GM18868 (cell line): Measurements from ENCODE around the gene CLPSL1.
"Not testable (repeated sequence)": the region's sequence is repeated elsewhere in the genome, so short reads cannot be mapped to it uniquely, and the experiment has no call there.

Experiments used
- ATAC-seq: cut with Tn5 transposase; IDR thresholded peaks from one replicate; pipeline ENCODE4 v1.9.1; 2021; ENCODE audit warnings: mild to moderate bottlenecking, moderate library complexity; ENCODE audit not compliant: unreplicated experiment

CLPSL1 gene

GRCh38 chr6:35780719-35781118 lies at the start of gene CLPSL1:
Gene CLPSL1 (plus strand): TSS chr6:35781019. CDS start chr6:35781111, 92 bp downstream.
- no peak for ATAC-seq

- ATAC-seq, result peak; percentile 61
Measured at GRCh38 chr6:35731414-35731735, 49.4 kb upstream of the CLPSL1 start.

- ATAC-seq, result peak; percentile 51
Measured at GRCh38 chr6:35731736-35732532, 48.9 kb upstream of the CLPSL1 start.

DNA sequence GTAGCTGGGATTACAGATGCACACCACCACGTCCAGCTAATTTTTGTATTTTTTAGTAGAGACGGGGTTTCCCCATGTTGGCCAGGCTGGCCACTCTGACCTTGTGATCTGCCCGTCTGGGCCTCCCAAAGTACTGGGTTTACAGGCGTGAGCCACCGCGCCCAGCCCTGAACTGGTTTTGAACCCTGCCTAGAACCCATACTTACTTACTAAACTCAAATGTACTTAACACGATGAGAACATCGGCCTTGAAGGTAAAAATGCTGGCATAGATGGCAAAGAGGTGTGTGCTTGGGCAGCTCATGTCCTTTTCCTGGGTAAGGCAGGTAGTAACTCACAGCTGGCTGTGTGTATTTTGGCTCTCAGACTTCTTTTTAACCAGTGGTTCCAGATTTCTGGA lies 47.2 kb upstream of the CLPSL1 start:
- no peak for ATAC-seq

- not testable (repeated sequence) for ATAC-seq
Measured at GRCh38 chr6:35734319-35734718, 46.5 kb upstream of the CLPSL1 start.

DNA sequence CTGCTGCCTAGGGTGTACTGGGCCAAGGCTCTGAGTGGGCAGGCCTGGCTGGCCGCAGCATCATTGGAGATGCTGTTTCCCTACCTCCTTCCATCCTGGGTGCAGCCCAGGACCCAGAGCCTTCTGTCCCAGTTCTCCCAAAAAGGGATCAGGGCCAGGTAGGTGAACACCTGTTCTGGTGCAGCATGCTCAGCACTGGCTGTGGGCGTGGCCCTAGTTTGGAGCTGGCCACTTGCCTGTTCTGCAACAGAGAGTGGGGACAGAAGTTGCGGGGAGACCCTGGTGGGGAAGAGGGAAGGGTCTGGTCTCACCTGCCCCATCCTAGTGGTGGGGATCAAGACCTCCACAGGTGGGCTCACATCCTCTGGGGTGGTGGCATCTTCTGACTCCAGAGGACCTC lies 45.4 kb upstream of the CLPSL1 start:
- ATAC-seq, result no peak

- ATAC-seq, result no peak
Measured at GRCh38 chr6:35736253-35736894, 44.4 kb upstream of the CLPSL1 start.

- no peak for ATAC-seq
Measured at GRCh38 chr6:35736982-35737412, 43.8 kb upstream of the CLPSL1 start, which contains the start of gene ARMC12. Gene ARMC12 (plus strand): TSS chr6:35737032. CDS start chr6:35737109, 77 bp downstream.

DNA sequence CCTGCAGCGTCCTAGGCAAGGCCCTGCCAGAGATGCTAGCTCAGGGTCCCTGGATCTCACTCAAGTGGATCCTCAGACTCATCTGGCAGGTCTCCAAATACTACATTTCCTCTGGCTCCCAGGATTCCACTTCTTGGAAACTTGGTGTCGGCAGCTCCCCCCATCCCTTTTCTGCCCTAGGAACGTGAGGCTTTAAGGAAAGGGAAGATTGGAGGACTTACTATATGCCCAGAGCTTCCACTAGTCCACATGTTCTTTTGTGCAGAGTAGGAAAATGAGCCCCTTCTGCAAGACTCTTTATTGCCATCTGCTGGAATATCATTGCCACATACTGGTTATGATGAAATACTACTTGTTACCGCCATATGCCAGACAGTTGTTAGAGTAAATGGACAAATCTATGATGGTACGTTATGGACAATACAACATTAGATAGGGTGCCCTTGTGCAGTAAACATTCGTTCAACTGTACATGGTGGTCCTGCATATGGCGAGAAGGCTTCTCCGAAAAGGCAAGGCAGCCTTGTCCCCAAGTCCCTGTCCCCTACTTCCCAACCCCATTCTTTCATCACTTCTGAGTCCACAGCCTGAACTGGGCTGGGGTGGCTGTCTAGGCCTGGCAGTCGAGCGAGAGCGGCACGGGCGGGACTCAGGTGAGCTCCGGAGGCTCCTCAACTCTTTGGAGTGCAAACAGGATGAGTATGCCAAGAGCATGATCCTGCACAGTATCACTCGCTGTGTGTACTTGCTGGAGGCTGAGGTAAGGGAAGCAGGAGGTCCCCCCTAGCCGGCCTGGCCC lies 43.2 kb upstream of the CLPSL1 start:
- ATAC-seq, result no peak

GRCh38 chr6:35739645-35740524 lies 40.9 kb upstream of the CLPSL1 start:
- no peak for ATAC-seq

DNA sequence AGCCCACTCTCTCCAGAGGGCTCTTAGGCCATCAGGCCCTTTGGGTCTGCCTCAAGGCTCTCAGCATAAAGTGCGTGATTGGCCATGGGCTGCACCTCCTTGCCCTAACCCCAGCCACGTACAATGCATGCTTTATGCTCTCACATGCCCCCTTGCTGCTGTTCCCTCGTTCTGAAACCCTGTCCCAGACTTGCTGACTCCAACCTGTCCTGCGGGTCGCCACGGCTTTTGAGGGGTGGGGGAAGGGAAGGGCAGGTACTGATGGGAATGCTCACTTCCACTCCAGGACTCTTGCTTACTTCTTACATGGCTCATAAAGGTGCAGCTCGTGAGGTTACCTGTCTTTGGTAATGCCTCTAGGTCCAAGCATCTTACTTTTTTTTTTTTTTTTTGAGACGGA lies 38.0 kb upstream of the CLPSL1 start:
- ATAC-seq, result no peak

- no peak for ATAC-seq
Measured at GRCh38 chr6:35745509-35745908, 35.3 kb upstream of the CLPSL1 start.

- ATAC-seq, result no peak
Measured at GRCh38 chr6:35746516-35746915, 34.3 kb upstream of the CLPSL1 start.

GRCh38 chr6:35747877-35748276 lies 32.9 kb upstream of the CLPSL1 start:
- no peak for ATAC-seq

DNA sequence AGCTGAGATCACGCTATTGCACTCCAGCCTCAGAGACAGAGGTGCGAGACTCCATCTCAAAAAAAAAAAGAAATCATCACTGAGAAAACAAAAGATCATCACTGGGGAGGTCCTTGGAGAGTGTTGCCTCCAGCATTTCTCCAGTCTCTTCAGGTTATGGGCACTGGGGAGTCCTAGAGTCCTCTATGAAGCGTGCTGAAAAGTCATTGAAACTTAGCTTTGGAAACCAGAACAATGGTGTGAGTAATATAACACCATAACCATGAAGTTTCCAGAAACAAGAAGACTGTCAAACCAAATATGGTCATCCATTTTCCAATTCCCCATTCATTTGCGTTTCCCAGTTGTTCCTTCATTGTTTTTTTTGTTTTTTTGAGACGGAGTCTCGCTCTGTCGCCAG lies 30.3 kb upstream of the CLPSL1 start:
- ATAC-seq, result no peak

- no peak for ATAC-seq
Measured at GRCh38 chr6:35751594-35751993, 29.2 kb upstream of the CLPSL1 start.

GRCh38 chr6:35752330-35752729 lies 28.5 kb upstream of the CLPSL1 start:
- no peak for ATAC-seq

DNA sequence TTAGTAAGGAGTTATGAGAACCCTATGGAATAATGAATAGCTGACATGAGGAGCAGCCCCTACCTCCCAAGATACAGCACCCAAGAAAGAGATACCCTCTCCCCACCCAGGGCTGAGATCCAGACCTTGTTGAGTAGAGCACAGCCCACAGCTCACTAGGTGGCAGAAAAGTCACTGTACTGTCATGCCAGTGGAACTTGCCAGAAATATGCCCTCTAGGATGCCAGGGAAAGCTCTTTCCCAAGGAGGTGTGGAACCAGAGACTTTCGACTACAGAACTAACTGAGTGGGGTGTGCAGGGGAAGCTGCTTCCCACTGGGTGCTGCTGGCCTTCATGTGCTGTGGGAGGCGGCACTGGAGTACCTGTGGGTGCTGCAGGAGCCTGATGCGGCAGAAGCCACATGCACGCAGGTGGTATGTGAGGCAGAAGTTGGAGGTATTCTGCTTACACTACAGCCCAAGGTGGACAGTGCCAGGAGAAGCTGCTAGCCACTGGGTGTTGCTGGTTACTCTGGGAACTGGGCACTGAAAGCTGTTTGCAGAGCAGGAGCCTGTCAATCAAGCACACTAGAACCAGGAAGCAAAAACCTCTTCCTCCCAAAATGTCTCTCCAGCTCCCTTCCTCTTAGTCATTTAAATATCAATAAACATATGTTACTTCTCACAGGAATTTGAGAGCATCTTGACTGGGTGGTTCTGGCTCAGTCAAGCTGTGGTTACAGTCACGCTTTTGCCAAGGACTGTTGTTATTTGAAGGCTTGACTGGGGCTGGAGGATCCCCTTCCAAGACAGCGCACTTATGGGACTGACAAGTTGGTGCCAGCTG lies 26.2 kb upstream of the CLPSL1 start:
- ATAC-seq, result no peak

GRCh38 chr6:35755278-35755924 lies 25.4 kb upstream of the CLPSL1 start:
- ATAC-seq, result no peak
